Uterus (tissue), 2 donors: ENCODE results near the gene RNF144A.

ENCODE experiments used
- POLR2A ChIP-seq, 2 donors: fragments of 450-650 bp; IDR thresholded peaks; one replicate each; pipeline ENCODE4 v1.6.1; 2016; ENCODE audit warnings: antibody characterized with exemption in 2 of 2, mild to moderate bottlenecking in 1 of 2, moderate library complexity in 1 of 2
- TF ChIP-seq, protein P1 (sequence below), 4 experiments: fragments of 200-600 bp in 2 of 4; fragments of 450-650 bp in 2 of 4; sonication (generic) in 2 of 4; IDR thresholded peaks; one replicate each; pipeline ENCODE4 v1.5.1; 2016 to 2019; ENCODE audit warnings: antibody characterized with exemption in 4 of 4, mild to moderate bottlenecking in 2 of 4, moderate library complexity in 1 of 4

DNA sequence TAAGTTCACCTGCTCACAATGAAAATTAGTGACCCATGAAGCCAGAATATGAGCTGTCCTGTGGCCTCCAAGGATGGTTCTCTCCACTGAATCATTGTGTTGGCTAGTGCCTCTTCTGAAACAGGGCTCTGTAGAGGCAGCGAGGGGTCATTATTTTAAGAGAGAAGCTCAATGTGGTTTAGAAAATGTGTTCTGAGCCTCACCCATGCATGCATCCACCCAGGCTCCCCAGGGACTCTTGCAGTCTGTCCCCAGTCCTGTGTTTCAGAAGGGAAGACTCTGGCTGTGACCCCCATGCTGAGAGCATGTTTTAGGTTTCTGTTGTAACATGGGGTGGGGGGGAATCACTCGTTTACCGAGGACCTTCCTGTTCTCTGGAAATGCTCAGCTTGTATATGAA is 135.2 kb downstream of the RNF144A start:
- TF ChIP-seq, protein P1, sequence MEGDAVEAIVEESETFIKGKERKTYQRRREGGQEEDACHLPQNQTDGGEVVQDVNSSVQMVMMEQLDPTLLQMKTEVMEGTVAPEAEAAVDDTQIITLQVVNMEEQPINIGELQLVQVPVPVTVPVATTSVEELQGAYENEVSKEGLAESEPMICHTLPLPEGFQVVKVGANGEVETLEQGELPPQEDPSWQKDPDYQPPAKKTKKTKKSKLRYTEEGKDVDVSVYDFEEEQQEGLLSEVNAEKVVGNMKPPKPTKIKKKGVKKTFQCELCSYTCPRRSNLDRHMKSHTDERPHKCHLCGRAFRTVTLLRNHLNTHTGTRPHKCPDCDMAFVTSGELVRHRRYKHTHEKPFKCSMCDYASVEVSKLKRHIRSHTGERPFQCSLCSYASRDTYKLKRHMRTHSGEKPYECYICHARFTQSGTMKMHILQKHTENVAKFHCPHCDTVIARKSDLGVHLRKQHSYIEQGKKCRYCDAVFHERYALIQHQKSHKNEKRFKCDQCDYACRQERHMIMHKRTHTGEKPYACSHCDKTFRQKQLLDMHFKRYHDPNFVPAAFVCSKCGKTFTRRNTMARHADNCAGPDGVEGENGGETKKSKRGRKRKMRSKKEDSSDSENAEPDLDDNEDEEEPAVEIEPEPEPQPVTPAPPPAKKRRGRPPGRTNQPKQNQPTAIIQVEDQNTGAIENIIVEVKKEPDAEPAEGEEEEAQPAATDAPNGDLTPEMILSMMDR (IDR thresholded peaks at IDR 0.05), result no peak
- no peak for TF ChIP-seq POLR2A (IDR thresholded peaks at IDR 0.05)
